ENCODE data around the gene SLC26A3. TPM values are rescaled to one million over a fixed set of nuclear protein-coding genes. Genes with fewer than 3 reads are reported as not detected.

SLC26A3 gene
- not detected in 2 replicates for total RNA-seq

GRCh38 chr7:107803009-107803610 lies at the start of gene SLC26A3:
Gene SLC26A3, minus strand, starts transcription at chr7:107803223. Its CDS starts 8,714 bp downstream, at chr7:107794509.

GRCh38 chr7:107743567-107744344 lies 59.3 kb downstream of the SLC26A3 start, which contains the start of gene CBLL1:
Gene CBLL1, plus strand, starts transcription at chr7:107744142. Its CDS starts 22 bp downstream, at chr7:107744164.

Other genes with a start within 250 kb of the SLC26A3 start
- 23.9 and 42.7 TPM in 2 replicates for gene COG5, start 239.3 kb downstream of the SLC26A3 start, total RNA-seq
- 10.5 and 11.2 TPM in 2 replicates for gene DUS4L, start 239.3 kb downstream of the SLC26A3 start, total RNA-seq
- gene BCAP29, start 223.0 kb downstream of the SLC26A3 start, total RNA-seq, result 85.9 and 131 TPM in 2 replicates
- gene SLC26A4, start 142.4 kb downstream of the SLC26A3 start, total RNA-seq, result under 0.01 and 0.18 TPM in 2 replicates
- 11.3 and 12.7 TPM in 2 replicates for gene CBLL1, start 59.1 kb downstream of the SLC26A3 start, total RNA-seq
- 51.0 and 107 TPM in 2 replicates for gene DLD, start 88.0 kb upstream of the SLC26A3 start, total RNA-seq
- 154 and 167 TPM in 2 replicates for gene LAMB1, start 199.9 kb upstream of the SLC26A3 start, total RNA-seq